ENCODE measurements around the gene LRRIQ4. TPM values are rescaled to one million over a fixed set of nuclear protein-coding genes. Genes with fewer than 3 reads are reported as not detected.
A peak's percentile ranks its signal among the peaks of the same experiment; 100 is the strongest.

LRRIQ4 gene
- total RNA-seq, 1 experiment from 2014 or later = not detected

DNA sequence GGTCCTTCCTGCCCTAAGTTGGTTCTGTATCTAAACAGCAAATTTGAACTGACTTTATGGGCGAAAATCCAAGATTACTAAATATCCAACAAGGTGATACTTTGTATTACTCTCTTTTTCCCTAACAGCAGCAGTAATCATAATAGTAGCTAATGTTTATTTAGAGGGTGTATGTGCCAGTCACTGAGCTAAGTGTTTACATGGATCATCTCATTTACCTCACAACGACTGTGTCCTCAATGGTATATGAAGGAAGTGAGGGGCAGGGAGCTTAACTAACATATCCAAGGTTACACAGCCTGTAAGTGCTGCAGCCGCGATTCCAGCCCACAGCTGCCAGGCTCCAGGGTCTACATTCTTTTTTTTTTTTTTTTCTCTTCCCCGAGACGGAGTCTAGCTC lies 10.3 kb downstream of the LRRIQ4 start:
- Histone ChIP-seq H3K9me3 (ENCODE audit: control insufficient read depth, insufficient read depth, low read depth, low read length) (no peaks in the 10 kb centered on the region), H3K36me3 (ENCODE audit: control insufficient read depth, insufficient read depth, low read length) (no peaks in the 10 kb centered on the region), H3K4me3 (ENCODE audit: low read depth in 2 of 2, low read length in 2 of 2) (peak overlapping the region in 1 of 2 experiments; percentile 62; a peak in 2 of 4 replicates), H3K4me1 (ENCODE audit: control insufficient read depth, insufficient read depth, low read length) (no peaks in the 10 kb centered on the region), H3K27me3 (ENCODE audit: control insufficient read depth, insufficient read depth, low read length) (peaks cover 31% of the 10 kb centered on the region), H3K27ac (ENCODE audit: low read length) (no peak overlapping the region)
- DNase-seq (ENCODE audit: low read depth, low spot score) (no peak), ATAC-seq (peak; percentile 22; the same call in 1 of the 2 replicates)
- POLR2A ChIA-PET = no interaction called here
- in situ Hi-C loops (cut with HindIII; ENCODE audit: low pct_unique_long_range_greater_than_20kb, low sequenced_read_pairs) (no loop called here), intact Hi-C loops (cut with micrococcal nuclease; ENCODE audit: unreplicated experiment) (no loop called here)
- TF ChIP-seq, protein P1, sequence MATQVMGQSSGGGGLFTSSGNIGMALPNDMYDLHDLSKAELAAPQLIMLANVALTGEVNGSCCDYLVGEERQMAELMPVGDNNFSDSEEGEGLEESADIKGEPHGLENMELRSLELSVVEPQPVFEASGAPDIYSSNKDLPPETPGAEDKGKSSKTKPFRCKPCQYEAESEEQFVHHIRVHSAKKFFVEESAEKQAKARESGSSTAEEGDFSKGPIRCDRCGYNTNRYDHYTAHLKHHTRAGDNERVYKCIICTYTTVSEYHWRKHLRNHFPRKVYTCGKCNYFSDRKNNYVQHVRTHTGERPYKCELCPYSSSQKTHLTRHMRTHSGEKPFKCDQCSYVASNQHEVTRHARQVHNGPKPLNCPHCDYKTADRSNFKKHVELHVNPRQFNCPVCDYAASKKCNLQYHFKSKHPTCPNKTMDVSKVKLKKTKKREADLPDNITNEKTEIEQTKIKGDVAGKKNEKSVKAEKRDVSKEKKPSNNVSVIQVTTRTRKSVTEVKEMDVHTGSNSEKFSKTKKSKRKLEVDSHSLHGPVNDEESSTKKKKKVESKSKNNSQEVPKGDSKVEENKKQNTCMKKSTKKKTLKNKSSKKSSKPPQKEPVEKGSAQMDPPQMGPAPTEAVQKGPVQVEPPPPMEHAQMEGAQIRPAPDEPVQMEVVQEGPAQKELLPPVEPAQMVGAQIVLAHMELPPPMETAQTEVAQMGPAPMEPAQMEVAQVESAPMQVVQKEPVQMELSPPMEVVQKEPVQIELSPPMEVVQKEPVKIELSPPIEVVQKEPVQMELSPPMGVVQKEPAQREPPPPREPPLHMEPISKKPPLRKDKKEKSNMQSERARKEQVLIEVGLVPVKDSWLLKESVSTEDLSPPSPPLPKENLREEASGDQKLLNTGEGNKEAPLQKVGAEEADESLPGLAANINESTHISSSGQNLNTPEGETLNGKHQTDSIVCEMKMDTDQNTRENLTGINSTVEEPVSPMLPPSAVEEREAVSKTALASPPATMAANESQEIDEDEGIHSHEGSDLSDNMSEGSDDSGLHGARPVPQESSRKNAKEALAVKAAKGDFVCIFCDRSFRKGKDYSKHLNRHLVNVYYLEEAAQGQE (IDR thresholded peaks at IDR 0.05; ENCODE audit: insufficient read depth in 1 of 2, low read depth in 2 of 2, low read length in 1 of 2) = no peak
- TF ChIP-seq, protein P2, sequence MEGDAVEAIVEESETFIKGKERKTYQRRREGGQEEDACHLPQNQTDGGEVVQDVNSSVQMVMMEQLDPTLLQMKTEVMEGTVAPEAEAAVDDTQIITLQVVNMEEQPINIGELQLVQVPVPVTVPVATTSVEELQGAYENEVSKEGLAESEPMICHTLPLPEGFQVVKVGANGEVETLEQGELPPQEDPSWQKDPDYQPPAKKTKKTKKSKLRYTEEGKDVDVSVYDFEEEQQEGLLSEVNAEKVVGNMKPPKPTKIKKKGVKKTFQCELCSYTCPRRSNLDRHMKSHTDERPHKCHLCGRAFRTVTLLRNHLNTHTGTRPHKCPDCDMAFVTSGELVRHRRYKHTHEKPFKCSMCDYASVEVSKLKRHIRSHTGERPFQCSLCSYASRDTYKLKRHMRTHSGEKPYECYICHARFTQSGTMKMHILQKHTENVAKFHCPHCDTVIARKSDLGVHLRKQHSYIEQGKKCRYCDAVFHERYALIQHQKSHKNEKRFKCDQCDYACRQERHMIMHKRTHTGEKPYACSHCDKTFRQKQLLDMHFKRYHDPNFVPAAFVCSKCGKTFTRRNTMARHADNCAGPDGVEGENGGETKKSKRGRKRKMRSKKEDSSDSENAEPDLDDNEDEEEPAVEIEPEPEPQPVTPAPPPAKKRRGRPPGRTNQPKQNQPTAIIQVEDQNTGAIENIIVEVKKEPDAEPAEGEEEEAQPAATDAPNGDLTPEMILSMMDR (IDR thresholded peaks at IDR 0.05) = no peak
- TF ChIP-seq SIN3A (IDR thresholded peaks at IDR 0.05; ENCODE audit: borderline replicate concordance, insufficient read depth, low read depth, low read length) = no peak
- no peak for TF ChIP-seq TCF7L2 (IDR thresholded peaks at IDR 0.05; ENCODE audit: low read depth, low read length)
- TF ChIP-seq POLR2AphosphoS5 (IDR thresholded peaks at IDR 0.05; ENCODE audit: low read depth, low read length) = no peak
- no TSS peak for BruUV-seq (replicated peaks)
- CTCF ChIA-PET = no interaction called here

DNA sequence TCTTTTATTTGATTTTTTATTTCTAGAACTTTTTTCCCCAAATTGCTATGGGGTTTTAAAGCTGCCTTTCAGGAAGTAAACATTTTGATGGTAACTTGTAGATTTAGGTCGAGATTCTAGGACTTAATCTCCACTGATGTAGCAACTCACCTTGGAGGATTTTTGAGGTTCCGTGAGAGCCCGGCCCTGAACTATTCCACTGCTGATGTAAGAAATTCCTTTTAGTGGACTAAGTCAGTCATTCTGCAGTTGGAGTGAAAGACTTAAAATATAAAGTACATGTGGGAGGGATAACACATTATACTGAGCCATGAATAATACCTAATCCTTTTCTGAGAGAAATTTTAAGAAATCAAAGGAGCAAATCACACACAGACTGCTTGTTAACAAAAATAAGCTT lies 12.6 kb downstream of the LRRIQ4 start:
- H3K4me3 ChIP-seq (ENCODE audit: low read depth in 2 of 2, low read length in 2 of 2) = no peak overlapping the region
- ATAC-seq (no peak), DNase-seq (ENCODE audit: low read depth, low spot score) (no peak)
- H3K27ac ChIP-seq (ENCODE audit: low read length) = no peak overlapping the region
- intact Hi-C loops (cut with micrococcal nuclease; ENCODE audit: unreplicated experiment) = no loop called here
- no peaks in the 10 kb centered on the region for H3K9me3 ChIP-seq (ENCODE audit: control insufficient read depth, insufficient read depth, low read depth, low read length)
- no peak for TF ChIP-seq POLR2AphosphoS5 (IDR thresholded peaks at IDR 0.05; ENCODE audit: low read depth, low read length)
- TF ChIP-seq, protein P1 (IDR thresholded peaks at IDR 0.05; ENCODE audit: insufficient read depth in 1 of 2, low read depth in 2 of 2, low read length in 1 of 2) = no peak
- TF ChIP-seq, protein P2 (IDR thresholded peaks at IDR 0.05) = no peak
- TF ChIP-seq TCF7L2 (IDR thresholded peaks at IDR 0.05; ENCODE audit: low read depth, low read length) = no peak
- TF ChIP-seq SIN3A (IDR thresholded peaks at IDR 0.05; ENCODE audit: borderline replicate concordance, insufficient read depth, low read depth, low read length) = no peak
- in situ Hi-C loops (cut with HindIII; ENCODE audit: low pct_unique_long_range_greater_than_20kb, low sequenced_read_pairs) = no loop called here
- H3K27me3 ChIP-seq (ENCODE audit: control insufficient read depth, insufficient read depth, low read length) = peaks cover 24% of the 10 kb centered on the region
- no peaks in the 10 kb centered on the region for H3K36me3 ChIP-seq (ENCODE audit: control insufficient read depth, insufficient read depth, low read length)
- CTCF ChIA-PET = interaction anchor here (0.6 kb wide), 1 partner anchor 493 kb away, joined by 7 read pairs; no protein-coding TSS in a partner anchor
- no TSS peak for BruUV-seq (replicated peaks)
- H3K4me1 ChIP-seq (ENCODE audit: control insufficient read depth, insufficient read depth, low read length) = no peaks in the 10 kb centered on the region
- POLR2A ChIA-PET = no interaction called here
